Spleen (tissue), 11 donors: ENCODE results near the gene RELCH. TPM values are rescaled to one million over a fixed set of nuclear protein-coding genes. Genes with fewer than 3 reads are reported as not detected.

Experiments
- DNase-seq: peaks from one replicate; pipeline ENCODE4 v3.0.0-alpha.2; 2020
- H3K27ac ChIP-seq, 8 donors: fragments of 200-600 bp; sonication (generic) in 7 of 8; 1 replicate in 4 of 8; 2 replicates in 4 of 8; pipeline versions ENCODE4 v1.5.0 to v1.8.0; 2016 to 2021; ENCODE audit warnings: inconsistent platforms in 4 of 8, mild to moderate bottlenecking in 4 of 8, moderate library complexity in 1 of 8
- H3K27me3 ChIP-seq, 7 donors: fragments of 200-600 bp; sonication (generic) in 6 of 7; replicated peaks in 1 of 7; 1 replicate in 4 of 7; 2 replicates in 3 of 7; pipeline versions ENCODE4 v1.5.0 to v1.8.0; 2016 to 2021; ENCODE audit warnings: inconsistent platforms in 3 of 7, mild to moderate bottlenecking in 1 of 7
- H3K36me3 ChIP-seq, 6 donors: fragments of 200-600 bp; sonication (generic) in 5 of 6; 1 replicate in 4 of 6; 2 replicates in 2 of 6; pipeline versions ENCODE4 v1.5.0 to v1.8.0; 2016 to 2021; ENCODE audit warnings: inconsistent platforms in 2 of 6
- H3K4me1 ChIP-seq, 6 donors: fragments of 200-600 bp; sonication (generic) in 5 of 6; 1 replicate in 3 of 6; 2 replicates in 3 of 6; pipeline versions ENCODE4 v1.5.0 to v1.8.0; 2016 to 2021; ENCODE audit warnings: inconsistent platforms in 3 of 6
- H3K4me3 ChIP-seq, 8 donors: fragments of 200-600 bp; sonication (generic) in 7 of 8; 1 replicate in 4 of 8; 2 replicates in 4 of 8; pipeline versions ENCODE4 v1.5.0 to v1.8.0; 2016 to 2021; ENCODE audit warnings: inconsistent platforms in 4 of 8, mild to moderate bottlenecking in 4 of 8, moderate library complexity in 2 of 8
- H3K9me3 ChIP-seq, 8 donors: fragments of 200-600 bp; sonication (generic) in 7 of 8; 1 replicate in 4 of 8; 2 replicates in 4 of 8; pipeline versions ENCODE4 v1.5.0 to v1.8.0; 2016 to 2021; ENCODE audit warnings: inconsistent platforms in 4 of 8
- POLR2A ChIP-seq, 3 donors: fragments of 450-650 bp; IDR thresholded peaks; one replicate each; pipeline ENCODE4 v1.5.1; 2017; ENCODE audit warnings: antibody characterized with exemption in 3 of 3, mild to moderate bottlenecking in 1 of 3
- POLR2AphosphoS5 ChIP-seq, 3 donors: sonication (generic); formaldehyde crosslinking; IDR thresholded peaks; one replicate each; pipeline ENCODE4 v1.5.1; 2017; ENCODE audit warnings: antibody characterized with exemption in 3 of 3
- WGBS, 5 donors: extraction: QIAGEN DNeasy Blood & Tissue Kit in 3 of 5; methylation state at CpG; one replicate each; pipeline versions ENCODE4 v1.1.5 to v1.1.7; 2013 to 2018; 5-methylcytosine and 5-hydroxymethylcytosine counted together
- intact Hi-C: fragments of 100-400 bp; cut with DNase I; formaldehyde crosslinking; loops from one replicate; pipeline ENCODE4 v1.15.0; 2023; ENCODE audit warnings: low total_unique reads
- polyA plus RNA-seq, 3 donors: library from polyadenylated mRNA; stranded (reverse); fragments of 200-250 nt; gene quantifications; one replicate each; pipeline ENCODE4 v1.2.1, GENCODE V29; 2013
- total RNA-seq, 7 donors: library from RNA; depleted of rRNA in 3 of 7; stranded (reverse); fragments of >200 nt in 3 of 7; fragmentation: NEBNext Ultra II Directional in 4 of 7; extraction: Animal tissue kit (Norgen Biotek cat#: 25700) in 4 of 7; gene quantifications; one replicate each; pipeline versions ENCODE4 v1.1.0 to v1.2.1, GENCODE V29; 2016 to 2021
- TF ChIP-seq, protein P1 (sequence below), 11 experiments: fragments of 200-600 bp in 7 of 11; fragments of 450-650 bp in 4 of 11; sonication (generic) in 4 of 11; IDR thresholded peaks in 8 of 11; conservative IDR thresholded peaks in 3 of 11; 1 replicate in 7 of 11; 2 replicates in 4 of 11; pipeline versions ENCODE4 v1.4.0 to v1.8.0; 2016 to 2021; ENCODE audit warnings: antibody characterized with exemption in 11 of 11, inconsistent platforms in 4 of 11, mild to moderate bottlenecking in 1 of 11
- donor health status: healthy with polysubstance abuse.
- donor health status: DM: no; HTN: no; CAD: no; lungs with moderate emphysema.
- donor health status: DM: no; HTN: no; CAD: no.
- donor health status: Bipolar disorder and iron deficiency.
- donor health status: healthy.
- donor health status: DM: no; HTN: no; CAD: no.
- donor health status: DM: yes; HTN: yes; CAD: no.

Gene RELCH
- total and polyA plus RNA-seq, 10 donors: 11.8 to 75.1 (median 49.3) TPM

DNA sequence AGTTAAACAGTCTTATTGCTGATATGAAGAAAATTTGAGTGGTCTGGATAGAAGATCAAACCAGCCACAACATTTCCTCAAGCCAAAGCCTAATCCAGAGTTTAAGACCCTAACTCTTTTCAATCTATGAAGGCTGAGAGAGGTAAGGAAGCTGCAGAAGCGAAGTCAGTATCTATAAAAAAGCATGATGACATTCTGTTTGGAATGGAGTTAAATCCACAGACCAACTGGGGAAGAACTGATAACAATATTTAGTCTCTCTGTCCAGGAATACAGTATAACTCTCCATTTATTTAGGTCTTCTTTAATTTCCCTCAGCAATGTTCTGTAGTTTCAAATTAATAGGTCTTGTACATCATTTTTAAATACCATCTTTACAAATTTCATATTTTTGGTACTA is 16.2 kb upstream of the RELCH start:
- Histone ChIP-seq H3K9me3 (peaks cover 0 to 7% (median 0%) of the 10 kb centered on the region in 8 donors), H3K4me1 (no peaks in the 10 kb centered on the region), H3K27me3 (no peaks in the 10 kb centered on the region), H3K36me3 (peaks cover 0 to 9% (median 0%) of the 10 kb centered on the region in 6 donors), H3K4me3 (no peak overlapping the region), H3K27ac (no peak overlapping the region)
- TF ChIP-seq POLR2A (IDR thresholded peaks at IDR 0.05) (no peak), POLR2AphosphoS5 (IDR thresholded peaks at IDR 0.05) (no peak)
- TF ChIP-seq, protein P1, sequence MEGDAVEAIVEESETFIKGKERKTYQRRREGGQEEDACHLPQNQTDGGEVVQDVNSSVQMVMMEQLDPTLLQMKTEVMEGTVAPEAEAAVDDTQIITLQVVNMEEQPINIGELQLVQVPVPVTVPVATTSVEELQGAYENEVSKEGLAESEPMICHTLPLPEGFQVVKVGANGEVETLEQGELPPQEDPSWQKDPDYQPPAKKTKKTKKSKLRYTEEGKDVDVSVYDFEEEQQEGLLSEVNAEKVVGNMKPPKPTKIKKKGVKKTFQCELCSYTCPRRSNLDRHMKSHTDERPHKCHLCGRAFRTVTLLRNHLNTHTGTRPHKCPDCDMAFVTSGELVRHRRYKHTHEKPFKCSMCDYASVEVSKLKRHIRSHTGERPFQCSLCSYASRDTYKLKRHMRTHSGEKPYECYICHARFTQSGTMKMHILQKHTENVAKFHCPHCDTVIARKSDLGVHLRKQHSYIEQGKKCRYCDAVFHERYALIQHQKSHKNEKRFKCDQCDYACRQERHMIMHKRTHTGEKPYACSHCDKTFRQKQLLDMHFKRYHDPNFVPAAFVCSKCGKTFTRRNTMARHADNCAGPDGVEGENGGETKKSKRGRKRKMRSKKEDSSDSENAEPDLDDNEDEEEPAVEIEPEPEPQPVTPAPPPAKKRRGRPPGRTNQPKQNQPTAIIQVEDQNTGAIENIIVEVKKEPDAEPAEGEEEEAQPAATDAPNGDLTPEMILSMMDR (IDR thresholded peaks at IDR 0.05 in 8 of 11, conservative IDR thresholded peaks at IDR 0.05 in 3 of 11): no peak
- no peak for DNase-seq
- intact Hi-C loops: no loop called here
- 90 to 97% (median 95%) methylated on average over 1 of the region's 1 CpG for WGBS, 5 donors

DNA sequence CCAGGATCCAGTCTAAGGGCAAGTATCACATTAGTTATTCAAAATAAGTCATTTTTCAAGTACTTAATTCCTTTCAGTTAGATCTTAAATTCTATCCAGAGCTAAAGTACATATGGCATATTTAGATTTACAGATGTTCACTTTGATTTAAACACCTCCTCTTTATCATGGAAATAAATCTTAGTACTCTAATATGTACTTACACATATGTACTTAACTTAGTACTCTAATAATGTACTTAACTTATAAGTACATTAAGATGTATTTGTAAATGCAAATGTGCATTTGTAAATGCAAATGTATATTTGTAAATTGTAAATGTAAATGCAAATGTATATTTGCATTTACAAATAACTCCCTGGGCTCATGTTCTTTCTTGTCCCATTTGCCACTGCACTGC is 14.8 kb upstream of the RELCH start:
- TF ChIP-seq POLR2AphosphoS5 (IDR thresholded peaks at IDR 0.05) (no peak), POLR2A (IDR thresholded peaks at IDR 0.05) (no peak)
- TF ChIP-seq, protein P1 (IDR thresholded peaks at IDR 0.05 in 8 of 11, conservative IDR thresholded peaks at IDR 0.05 in 3 of 11): no peak
- Histone ChIP-seq H3K4me1 (no peaks in the 10 kb centered on the region), H3K9me3 (no peaks in the 10 kb centered on the region), H3K27me3 (no peaks in the 10 kb centered on the region), H3K27ac (no peak overlapping the region), H3K4me3 (no peak overlapping the region), H3K36me3 (peaks cover 0 to 9% (median 0%) of the 10 kb centered on the region in 6 donors)
- no peak for DNase-seq
- intact Hi-C loops: no loop called here

DNA sequence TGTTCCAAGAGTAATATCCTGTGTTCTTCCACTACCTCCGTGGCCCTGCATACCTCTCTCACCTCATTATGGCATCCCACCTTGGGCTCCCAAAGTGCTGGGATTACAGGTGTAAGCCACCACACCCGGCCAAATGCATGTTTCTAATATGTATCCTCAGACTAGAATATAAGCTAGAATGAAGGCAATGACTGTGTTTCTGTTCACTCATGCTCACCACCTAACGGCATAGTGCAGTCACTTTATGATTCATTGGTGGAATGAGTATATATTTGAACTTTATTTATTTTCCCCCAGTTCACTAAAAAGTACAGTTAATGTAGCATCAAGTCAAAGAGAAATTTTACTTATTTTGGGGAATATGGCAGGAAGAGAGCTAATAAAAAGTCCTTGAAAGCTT is 11.5 kb upstream of the RELCH start:
- H3K9me3 ChIP-seq: no peaks in the 10 kb centered on the region
- 86 to 90% (median 87%) methylated on average over 3 of the region's 3 CpGs for WGBS, 5 donors

DNA sequence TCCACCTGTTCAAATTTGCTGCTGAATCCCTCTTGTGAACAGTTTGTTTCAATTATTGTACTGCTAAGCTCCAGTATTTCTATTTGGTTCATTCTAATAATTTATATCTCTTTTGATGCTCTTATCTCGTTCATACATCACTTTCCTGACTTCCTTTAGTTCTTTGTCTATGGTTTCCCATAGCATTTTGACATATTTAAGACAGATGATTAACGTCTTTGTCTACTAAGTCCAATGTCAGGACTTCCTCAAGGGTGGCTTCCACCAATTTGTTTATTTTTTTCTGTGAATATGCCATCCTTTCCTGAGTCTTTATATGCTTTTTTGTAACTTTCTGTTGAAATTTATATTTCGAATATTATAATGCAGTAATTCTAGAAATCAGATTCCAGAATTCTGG is 9.8 kb upstream of the RELCH start:
- Histone ChIP-seq H3K4me1 (peaks cover 0 to 8% (median 0%) of the 10 kb centered on the region in 6 donors), H3K27me3 (no peaks in the 10 kb centered on the region), H3K36me3 (peaks cover 0 to 9% (median 0%) of the 10 kb centered on the region in 6 donors), H3K27ac (no peak overlapping the region), H3K9me3 (no peaks in the 10 kb centered on the region), H3K4me3 (no peak overlapping the region)
- no peak for DNase-seq
- TF ChIP-seq POLR2AphosphoS5 (IDR thresholded peaks at IDR 0.05) (no peak), POLR2A (IDR thresholded peaks at IDR 0.05) (no peak)
- TF ChIP-seq, protein P1 (IDR thresholded peaks at IDR 0.05 in 8 of 11, conservative IDR thresholded peaks at IDR 0.05 in 3 of 11): no peak
- WGBS, 5 donors: 46 to 55% (median 51%) methylated on average over 3 of the region's 3 CpGs
- intact Hi-C loops: no loop called here

More for the DNA sequence above, 11.5 kb upstream of the RELCH start:
- peaks cover 0 to 9% (median 0%) of the 10 kb centered on the region in 6 donors for H3K36me3 ChIP-seq
- DNase-seq: no peak
- H3K4me1 ChIP-seq: no peaks in the 10 kb centered on the region
- no peak for TF ChIP-seq POLR2A (IDR thresholded peaks at IDR 0.05)
- no peak for TF ChIP-seq POLR2AphosphoS5 (IDR thresholded peaks at IDR 0.05)
- TF ChIP-seq, protein P1 (IDR thresholded peaks at IDR 0.05 in 8 of 11, conservative IDR thresholded peaks at IDR 0.05 in 3 of 11): no peak
- H3K27me3 ChIP-seq: no peaks in the 10 kb centered on the region
- H3K4me3 ChIP-seq: no peak overlapping the region
- intact Hi-C loops: no loop called here
- no peak overlapping the region for H3K27ac ChIP-seq
